ENCODE measurements around the gene SWAP70.

SWAP70 gene

DNA sequence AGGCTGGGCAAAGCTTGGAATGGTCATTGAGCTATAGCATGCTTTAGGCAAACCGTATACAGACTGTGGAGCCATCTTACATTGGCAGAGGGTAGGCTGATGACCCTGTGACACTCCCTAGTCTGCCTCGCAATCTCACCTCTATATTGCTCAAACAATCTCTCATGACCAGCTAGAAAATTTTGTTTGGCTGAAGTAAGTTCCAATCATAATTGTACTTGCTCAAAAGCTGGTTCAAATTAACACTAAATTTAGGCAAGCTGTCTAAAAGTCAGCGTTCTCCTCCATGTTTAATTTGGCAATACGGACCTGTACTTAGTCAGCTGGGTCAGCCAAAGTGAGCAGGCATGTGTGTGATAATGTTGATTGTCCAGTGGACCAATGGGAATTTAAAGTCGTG lies 133.0 kb downstream of the SWAP70 start:
- TF ChIP-seq CTCF (IDR thresholded peaks at IDR 0.05; ENCODE audit: low read depth, low read length, missing control alignments), result no peak
- H3K4me3 ChIP-seq (replicated peaks; ENCODE audit: low read depth, low read length), result no peak overlapping the region
- no peak for DNase-seq (ENCODE audit: extremely low read depth, low read depth)

- no peak overlapping the region for H3K4me3 ChIP-seq (replicated peaks; ENCODE audit: low read depth, low read length)
- DNase-seq (ENCODE audit: extremely low read depth, low read depth), result no peak
- no peak for TF ChIP-seq CTCF (IDR thresholded peaks at IDR 0.05; ENCODE audit: low read depth, low read length, missing control alignments)
These were observed 133.4 kb downstream of the SWAP70 start for GRCh38 chr11:9797300-9797699.

DNA sequence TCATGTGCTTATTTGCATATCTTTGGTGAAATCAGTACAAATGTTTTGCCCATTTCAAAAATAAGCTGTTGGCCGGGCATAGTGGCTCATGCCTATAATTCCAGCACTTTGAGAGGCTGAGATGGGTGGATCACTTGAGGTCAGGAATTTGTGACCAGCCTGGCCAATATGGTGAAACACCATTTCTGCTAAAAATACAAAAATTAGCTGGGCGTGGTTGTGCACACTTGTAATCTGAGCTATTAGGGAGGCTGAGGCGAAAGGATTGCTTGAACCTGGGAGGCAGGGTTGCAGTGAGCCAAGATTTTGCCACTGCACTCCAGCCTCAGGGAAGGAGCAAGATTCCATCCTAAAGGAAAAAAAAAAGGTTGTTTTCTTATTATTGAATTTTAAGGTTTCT lies 136.0 kb downstream of the SWAP70 start:
- no peak for TF ChIP-seq CTCF (IDR thresholded peaks at IDR 0.05; ENCODE audit: low read depth, low read length, missing control alignments)
- DNase-seq (ENCODE audit: extremely low read depth, low read depth), result no peak
- H3K4me3 ChIP-seq (replicated peaks; ENCODE audit: low read depth, low read length), result no peak overlapping the region

DNA sequence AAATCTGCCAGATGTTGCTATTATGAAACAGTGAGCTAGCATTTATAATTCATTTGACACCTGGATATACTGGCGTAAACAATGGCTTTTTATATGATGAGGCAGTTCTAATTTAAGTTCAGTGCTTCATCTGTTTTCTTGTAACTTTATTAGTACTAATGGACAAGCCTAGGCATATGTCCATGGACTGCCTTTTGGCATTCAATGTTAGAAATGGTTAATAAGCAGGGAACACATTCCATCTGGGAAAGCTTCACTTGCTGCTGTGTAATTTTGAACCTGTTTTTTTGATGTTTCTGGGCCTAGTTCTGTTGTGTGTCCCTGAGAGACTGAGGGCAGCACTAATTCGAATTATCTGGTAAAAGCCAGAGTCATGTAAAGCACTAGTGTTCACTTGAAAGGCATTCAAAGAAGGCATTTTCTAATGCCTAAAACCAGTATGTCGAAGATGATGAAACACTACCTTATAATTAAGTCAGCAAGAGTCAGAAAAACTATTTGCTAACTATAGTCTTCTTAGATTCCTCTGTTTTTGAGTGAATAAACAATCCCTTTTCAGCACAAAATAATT lies 138.5 kb downstream of the SWAP70 start:
- H3K4me3 ChIP-seq (replicated peaks; ENCODE audit: low read depth, low read length), result no peak overlapping the region
- TF ChIP-seq CTCF (IDR thresholded peaks at IDR 0.05; ENCODE audit: low read depth, low read length, missing control alignments), result no peak
- DNase-seq (ENCODE audit: extremely low read depth, low read depth), result peak; percentile 88
